ENCODE results near the gene MAPRE2.
"Not testable (repeated sequence)": the region's sequence is repeated elsewhere in the genome, so short reads cannot be mapped to it uniquely, and the experiment has no call there.

Gene MAPRE2

DNA sequence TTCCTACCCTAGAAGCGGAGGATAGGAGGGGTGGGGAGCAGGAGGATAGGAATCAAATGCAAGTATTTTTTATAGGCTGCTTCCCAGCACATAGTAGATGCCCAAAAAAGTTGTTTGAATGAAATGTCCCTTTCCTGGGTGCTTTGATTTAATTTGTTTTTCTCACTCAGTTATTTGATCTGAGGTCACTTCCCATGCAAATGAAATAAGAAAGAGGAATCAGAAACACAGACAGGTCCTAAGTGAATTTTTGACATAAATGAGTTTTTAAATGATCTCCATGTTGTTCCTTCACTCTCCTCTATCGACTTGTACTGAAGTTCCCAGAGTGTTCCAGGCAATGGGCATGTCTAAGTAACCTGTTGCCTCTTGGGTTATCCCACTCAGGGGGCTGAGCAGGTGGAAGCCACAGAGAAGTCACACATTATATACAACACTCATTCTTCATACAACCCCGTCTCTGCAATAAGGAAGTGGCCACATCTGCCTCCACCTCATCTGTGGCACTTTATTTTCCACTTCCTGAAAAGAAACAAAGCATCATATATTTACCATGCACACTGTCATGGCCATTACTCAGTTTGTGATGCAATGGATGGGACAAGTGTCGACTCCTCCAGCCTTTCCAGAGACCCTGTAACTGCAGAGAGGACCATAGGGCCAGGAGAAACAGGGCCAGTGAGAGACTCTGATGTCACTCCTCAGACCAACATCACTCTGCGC is 117.7 kb downstream of the MAPRE2 start:
- DNase-seq, result no peak

DNA sequence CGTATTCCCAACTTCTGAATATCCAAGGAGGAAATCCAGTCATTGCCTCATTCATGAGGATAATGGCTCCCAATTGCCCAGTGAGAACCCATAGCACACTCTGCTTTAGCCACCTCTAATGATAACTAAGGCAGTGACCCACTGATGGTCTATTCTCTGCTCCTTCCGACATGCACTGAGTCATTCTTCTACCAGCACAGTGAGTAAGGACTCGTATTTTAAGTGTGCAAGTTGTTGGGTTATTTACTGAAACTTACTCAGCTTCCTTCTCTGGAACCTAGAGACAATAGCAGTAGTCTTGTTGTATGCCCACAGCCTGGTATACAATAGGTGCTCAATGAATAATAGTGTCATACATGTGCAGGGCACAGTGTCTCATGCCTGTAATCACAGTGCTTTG is 118.6 kb downstream of the MAPRE2 start:
- no peak for DNase-seq

DNA sequence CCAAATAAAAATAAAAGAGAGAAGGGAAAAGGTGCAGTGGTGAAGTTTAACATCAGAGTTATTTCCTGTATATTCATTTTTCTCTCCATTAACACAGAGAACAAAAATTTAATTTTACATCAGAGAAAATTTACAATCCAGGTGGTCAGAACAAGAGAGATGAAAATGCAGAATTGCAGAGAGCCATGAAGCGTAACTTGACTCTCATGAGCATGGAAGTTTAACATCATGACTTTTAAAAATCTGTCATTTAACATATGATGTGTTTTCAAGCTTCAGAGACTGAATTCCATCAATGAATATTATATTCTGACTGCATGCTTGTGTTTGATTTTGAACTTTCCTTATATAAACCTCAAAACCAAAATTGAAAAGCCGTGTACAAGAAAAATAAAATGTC is 120.3 kb downstream of the MAPRE2 start:
- no peak for DNase-seq

DNA sequence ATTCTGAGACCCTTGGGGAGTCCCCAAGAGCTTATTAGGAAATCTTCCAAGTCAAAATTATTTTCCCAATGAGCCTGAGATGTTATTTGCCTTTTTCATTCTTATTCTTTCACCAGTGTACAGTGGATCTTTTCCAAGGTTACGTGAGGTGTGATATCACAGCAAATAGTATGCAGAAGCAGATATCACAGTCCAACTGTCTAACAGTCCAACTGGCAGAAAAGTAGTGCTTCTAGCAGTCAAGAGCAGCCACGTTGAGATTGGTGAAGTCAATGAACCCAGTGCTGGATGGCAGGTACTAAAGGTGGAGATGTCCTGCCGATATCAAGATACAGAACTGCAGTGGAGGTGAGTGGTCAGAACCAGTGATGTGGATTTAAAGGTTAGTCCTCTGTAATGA is 120.7 kb downstream of the MAPRE2 start:
- DNase-seq, result no peak

DNA sequence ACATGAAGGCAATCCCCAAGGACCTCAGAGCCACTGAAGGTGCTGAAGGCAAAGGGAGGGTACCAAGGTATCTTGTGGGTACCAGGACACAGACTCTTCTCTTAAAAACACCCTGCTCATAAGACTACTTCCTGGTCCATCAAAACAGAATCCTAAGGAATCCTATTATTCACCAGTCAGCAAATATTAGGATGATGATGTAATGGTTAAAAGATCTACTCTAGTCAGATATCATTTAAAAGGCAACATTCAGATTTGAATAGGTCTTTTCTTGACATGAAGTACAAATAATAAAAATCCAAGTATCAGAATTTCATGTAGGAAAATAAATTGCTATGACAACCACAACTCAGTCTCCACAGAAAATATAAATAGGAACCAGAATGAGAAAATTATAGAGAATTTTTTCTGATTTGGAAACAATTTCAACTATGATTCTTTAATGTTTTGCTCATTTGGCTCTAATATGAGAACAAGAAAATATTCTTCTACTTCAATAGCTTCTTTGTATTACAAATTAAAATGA is 121.9 kb downstream of the MAPRE2 start:
- DNase-seq, result no peak

DNA sequence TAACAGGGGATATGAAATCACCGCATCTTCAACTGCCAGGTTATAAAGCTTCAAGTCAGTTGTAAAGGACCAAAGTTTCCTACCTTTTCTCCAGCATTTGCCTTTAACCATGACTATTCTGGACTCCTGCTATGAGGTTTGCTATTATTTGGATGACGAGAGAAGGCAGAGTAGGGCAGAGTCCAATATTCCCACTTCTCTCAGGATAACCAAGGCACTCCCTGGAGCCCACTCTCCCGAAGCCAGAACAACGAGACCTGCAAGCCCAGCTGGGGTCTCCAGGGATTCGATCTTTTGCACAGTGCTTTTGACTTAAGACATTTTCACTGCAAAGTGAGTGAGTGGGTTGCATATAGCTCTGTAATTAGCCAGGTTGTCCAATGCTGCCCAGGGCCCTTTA is 122.5 kb downstream of the MAPRE2 start:
- DNase-seq, result no peak

DNA sequence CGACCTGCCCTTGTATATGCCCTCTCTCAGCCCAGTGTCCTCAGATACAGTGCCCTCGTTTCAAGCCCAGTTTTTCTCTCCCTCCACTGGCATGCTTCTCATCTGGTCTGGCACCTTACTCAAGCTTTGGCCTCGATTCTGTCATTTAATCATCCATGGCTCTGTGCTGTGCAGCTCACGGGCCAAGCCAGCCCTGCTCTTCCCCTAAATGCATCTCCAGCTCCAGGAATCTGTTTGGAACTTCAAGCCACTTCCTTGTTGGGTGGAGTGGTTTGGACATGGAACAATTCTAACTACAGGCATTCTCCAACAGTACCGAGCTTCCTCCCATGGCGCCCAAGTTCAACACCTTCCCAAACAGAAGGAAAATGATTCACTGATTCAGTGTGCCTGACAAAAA is 122.9 kb downstream of the MAPRE2 start:
- DNase-seq, result no peak

DNA sequence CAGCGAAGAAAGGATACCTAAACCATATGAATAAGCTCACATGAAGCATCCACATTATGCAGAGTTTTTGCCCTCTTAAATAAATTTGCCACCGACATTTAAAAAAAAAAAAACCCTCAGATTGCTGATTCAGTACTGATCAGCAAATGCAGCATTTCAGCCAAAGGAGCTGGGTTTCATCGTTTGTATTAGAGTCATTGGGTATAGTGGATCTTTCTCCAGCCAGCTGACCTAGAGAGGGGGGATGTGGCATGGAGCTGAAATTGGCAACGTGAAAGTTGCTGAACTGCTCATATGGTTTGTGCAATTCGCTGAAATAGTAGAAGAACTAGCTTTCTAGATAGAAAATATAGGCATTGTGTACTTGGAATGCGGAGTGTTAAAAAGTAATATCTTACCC is 126.1 kb downstream of the MAPRE2 start:
- no peak for DNase-seq

DNA sequence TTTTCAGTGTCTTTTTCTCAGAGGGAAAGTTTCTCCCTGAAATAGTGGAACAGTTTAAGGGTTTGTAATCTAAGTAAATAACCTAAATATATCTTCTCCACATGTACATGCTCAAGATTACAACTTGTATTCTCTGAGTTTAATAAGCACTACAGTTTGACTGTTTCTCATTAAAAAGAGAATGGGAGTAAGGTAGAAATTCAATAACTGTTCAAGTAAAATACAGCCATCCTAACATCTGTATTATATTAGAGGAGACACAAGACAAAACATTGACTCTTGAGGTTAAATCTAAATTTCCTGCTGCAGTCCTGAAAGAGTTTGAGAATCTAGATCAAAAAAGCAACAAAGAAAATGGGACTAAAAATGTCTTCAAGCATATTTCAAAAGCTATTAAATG is 126.6 kb downstream of the MAPRE2 start:
- no peak for DNase-seq

DNA sequence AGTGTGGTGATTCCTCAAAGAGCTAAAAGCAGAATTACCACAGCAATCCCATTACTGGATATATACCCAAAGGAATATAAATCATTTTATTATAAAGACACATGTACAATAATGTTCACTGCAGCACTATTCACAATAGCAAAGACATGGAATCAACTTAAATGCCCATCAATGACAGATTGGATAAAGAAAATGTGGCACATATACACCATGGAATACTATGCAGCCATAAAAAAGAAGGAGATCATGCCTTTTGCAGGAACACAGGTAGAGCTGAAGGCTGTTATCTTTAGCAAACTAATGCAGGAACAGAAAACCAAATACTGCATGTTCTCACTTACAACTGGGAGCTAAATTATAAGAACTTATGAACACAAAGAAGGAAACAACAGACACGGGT is 129.1 kb downstream of the MAPRE2 start:
- DNase-seq, result not testable (repeated sequence)

DNA sequence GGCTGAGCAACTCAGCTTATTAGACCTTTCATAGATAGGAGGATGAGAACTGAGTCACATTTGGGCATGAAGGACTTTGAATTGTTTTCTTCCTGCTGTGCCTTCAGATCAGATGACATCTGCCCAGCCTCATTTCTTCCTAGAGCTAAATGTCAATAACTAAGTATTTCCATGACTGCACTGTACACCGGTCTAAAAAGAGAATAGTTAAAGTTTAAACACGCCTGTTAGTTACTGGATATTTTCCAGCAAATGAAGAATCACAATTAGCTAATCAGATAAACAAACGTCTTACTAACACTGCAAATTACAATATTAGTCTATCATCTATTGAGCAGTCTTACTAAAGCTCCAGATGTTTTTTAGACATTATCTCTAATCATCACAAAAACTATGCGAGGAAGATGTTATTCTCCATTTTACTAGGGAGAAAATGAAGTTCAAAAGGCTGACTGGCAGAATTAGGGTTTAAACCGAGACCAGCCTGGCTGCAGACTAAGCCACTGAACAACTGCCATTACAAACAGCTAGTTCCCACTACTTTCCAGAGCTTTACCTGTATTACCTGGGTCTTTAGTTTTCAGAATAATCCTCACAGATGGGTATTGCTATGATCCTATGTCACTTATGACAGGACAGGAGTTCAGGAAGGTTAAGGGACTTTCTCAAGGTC is 130.2 kb downstream of the MAPRE2 start:
- no peak for DNase-seq

DNA sequence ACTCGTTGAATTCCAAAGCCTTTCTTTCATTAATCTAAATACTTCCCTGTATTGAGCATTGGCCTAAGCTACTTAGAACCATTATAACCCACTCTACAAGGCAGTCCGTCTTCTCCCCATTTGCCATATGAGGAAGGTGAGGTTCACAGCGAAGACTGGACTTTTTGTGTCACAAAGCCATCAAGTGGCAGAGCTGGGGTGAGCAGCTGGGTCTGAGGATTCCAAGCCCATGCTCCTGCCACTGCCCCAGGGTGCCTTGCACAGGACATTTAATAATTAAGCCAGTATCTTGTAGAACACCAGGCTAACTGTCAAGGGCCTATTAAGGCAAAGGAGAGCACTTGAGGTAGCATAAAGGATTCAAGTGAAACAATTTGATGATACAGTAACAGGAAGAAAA is 130.8 kb downstream of the MAPRE2 start:
- no peak for DNase-seq

DNA sequence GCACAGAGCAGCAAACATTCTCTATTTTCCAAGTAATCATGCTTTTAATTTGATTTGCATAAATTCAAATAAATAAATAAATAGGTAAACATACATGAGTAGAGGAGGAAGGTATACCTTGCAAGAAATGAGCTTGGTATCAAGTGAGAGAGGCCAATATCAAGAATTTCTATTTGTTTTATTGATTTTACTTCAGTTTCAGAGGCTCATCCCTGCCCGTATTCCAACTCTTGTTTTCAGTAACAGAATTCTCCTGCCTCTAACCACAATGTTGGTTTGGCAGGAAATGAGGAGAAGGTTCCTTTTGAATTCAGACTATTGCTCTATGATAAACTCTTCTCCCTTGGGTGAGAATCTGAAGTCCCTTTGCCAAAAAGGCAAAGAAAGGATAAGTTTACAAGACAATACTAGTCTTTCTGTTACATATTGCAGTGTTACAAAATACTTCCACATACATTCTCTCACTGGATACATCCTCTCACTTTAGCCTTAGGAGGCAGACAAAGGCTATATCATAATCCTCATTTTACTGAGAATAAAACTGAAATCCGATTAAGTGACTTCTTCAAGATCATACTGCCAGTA is 131.3 kb downstream of the MAPRE2 start:
- no peak for DNase-seq

DNA sequence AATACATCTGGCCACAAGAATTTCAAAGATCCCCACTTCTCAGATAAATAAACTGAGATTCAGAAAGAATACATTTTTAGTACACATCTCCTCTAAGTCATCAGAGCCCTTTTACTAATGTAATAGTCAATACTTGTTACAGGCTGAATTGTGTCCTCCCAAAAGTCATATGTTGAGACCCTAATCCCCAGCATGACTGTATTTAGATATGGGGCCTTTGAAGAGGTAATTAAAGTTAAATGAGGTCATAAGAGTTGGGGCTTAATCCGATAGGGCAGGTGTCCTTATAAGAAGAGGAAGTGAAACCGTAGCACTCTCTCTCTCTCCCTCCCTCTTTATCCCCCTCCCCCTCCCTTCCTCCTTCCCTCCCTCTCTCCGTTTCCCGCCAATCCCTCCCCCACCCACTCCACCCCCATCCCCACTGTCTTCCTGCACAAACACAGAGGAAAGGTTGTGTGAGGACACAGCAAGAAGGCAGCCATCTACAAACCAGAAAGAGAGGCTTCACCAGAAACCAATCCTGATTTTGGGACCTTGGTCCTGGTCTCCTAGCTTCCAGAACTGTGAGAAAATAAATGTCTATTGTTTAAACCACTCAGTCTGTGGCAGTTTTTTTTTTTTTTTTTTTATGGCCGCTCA is 133.0 kb downstream of the MAPRE2 start:
- DNase-seq, result no peak

DNA sequence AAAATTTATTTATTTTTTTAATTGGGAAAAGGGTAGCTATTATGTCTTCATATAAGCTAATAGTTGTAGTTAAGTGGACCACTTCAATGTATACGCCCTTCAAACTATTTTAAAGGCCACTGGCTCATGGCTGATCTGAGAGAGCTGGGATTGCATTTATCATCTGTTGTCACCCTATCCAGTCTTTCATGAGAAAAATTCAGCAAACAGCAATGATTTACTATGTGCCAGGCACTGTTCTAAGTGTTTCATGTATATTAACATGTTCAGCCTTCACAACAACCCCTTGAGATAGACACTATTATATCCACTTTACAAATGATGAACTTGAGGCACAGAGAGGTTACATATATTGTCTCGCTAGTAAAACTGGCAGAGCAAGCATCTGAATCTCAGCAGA is 133.5 kb downstream of the MAPRE2 start:
- no peak for DNase-seq

DNA sequence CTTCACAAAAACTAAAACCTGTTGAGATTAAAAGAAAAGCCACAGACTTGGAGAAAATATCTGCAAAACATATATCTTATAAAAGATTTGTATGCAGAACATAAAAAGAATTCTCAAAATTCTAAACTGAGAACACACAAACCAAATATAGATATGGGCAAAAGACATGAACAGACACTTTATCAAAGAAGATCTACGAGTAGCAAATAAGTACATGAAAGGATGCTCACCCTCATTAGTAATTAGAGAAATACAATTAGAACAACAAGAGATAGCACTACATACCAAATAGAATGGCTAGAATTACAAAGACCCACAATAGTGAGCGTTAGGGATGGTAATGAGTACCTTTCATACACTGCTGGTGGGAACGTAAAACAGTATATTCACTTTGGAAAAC is 135.7 kb downstream of the MAPRE2 start:
- DNase-seq, result no peak

DNA sequence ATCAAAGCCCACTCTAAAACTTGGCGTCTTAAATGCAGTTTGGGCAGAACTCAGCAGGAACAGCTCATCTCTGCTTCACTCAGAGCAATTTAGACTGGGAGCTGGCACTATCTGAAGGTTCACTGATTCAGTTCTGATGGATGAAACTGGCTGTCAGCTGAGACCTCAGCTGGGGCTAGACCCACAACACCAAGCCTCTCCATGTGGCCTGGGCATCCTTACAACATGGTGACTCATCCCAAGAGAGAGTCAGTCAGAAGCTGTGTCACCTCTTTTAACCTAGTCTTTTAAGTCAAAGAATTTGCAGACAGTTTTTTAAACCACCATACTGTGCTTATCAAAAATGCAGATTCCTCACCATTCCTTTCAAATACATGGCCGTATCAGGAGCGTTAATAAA is 137.0 kb downstream of the MAPRE2 start:
- DNase-seq, result no peak

DNA sequence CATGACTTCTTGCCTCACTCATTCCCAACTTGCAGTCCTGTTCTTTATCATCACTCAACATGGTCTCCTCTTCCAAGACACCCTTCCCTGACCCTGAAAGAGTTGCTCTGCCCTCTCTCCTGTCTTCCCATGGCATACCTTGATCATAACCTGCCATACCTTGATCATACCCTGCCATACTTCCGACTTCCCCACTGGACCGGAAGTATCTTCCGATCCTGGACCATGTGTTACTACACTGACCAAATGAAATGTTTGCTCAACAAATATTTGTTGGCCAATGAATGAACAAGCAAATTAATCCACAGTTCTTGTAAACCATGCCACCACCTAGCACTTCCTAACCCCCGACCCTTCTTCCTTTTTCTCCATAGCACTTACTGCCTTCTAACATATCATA is 138.7 kb downstream of the MAPRE2 start:
- no peak for DNase-seq

DNA sequence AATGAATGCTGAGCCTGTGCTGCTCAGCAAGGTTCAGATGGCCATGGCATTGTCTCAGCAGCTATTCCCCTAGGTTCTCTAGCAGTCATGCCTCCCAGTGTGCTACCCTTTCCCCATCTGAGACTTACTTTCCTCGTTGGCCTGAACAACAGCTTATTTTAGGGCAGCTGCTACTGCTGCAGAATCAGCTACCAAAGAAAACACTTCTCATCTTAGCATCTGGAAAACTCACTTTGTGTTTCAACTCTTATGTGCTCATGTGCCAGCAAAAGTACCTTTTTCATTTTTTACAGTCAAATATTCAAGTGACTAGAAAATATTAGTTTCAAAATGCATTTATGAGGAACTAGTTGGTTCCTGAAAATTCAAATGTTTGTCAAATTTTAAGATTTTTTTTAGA is 139.2 kb downstream of the MAPRE2 start:
- no peak for DNase-seq

DNA sequence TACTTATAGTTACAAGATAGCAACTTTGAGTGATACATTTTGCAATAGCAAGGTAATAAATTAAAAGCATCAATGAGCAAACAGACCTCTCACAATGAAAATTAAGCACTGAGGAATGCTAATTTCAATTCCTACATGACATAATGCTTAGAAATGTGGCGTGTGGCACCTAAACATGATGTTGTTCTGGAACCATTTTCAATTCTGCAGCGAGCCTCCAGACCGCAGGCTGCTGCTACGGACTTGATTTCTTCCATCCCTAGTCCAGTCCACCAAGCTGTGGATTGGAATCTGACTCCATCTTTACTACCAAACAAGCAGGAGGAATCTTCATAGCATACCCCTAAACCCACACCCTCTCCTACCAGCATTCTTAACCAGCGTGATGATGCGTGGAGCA is 140.9 kb downstream of the MAPRE2 start:
- no peak for DNase-seq

DNA sequence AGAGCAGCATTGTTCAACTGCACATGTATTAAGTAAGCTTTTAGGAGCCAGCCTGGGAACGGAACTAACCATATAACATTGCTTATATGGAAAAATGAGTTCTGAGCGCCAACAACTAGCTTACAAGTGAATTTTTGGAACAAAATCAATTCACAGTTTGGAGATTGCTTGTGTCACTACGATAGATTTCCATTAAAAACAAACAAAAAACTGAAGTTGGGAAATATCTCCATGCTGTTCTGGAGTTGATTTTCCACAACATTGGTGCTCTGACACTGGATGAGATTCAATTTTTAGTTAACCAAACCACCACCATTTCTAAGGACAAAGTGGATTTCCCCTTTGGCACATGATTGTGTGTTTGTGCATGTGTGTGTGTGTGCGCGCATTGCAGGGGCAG is 142.7 kb downstream of the MAPRE2 start:
- no peak for DNase-seq

DNA sequence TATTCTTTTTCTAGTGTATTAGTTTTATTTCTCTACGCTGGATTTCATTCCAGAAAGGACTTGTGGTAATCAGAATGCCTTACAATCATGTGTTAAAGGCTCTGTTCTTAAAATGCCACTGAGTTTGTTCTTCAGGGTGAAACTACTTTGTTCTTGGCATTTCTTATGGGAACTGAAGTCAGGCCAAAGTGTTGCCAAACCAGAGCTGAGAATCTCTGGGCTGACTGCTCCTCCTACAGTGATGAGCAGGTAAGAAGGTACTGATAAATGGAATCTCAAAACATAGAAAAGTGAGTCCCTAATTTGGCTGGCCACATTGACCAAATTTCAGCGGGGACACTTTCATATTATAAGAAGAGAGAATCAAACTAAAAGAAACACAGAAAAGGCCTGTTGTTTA is 144.6 kb downstream of the MAPRE2 start:
- no peak for DNase-seq

DNA sequence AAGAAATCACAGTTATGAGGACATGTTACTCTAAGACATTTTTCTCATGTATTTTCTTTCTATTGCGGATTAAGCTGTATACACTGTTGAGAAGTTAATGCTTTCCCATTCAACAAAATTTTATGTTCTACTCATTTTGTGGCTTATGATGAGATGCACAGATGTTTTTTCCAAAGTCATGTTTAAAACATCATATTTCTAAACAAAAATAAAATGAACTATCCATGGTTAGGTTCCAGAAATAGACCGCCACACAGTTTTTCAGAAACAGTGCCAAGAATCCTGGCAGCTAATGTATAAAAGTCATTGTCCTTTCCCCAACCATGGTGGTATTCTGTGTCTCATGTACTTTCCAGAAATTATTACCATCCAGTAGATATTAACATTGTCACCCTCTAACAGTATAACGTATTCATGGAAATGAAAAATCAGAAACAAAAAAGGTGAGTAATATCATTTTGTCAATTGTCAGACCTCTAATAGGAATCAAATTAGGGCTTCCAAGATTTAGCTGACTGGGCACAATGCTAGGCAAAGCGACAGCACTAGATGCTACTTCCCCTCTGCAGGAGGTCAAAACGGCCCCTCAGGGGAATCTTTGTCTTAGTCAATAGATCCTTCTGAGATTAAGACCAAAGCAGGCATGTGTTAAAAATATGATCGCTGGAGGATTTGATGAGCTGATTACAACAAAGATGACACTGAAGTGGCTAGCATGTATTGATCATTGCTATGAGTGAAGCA is 145.2 kb downstream of the MAPRE2 start:
- DNase-seq, result no peak

All from NCI-H1048 (cell line).